CD8-positive, alpha-beta memory T cell (primary cell): ENCODE measurements around the gene GAS2L2. TPM values are rescaled to one million over a fixed set of nuclear protein-coding genes. Genes with fewer than 3 reads are reported as not detected.
A peak's percentile ranks its signal among the peaks of the same experiment; 100 is the strongest.

Experiments
- CTCF ChIA-PET: fragments of 350-600 bp; sonication (Branson Sonifier 250); formaldehyde crosslinking; loops from one replicate; lab custom pipeline; 2021; ENCODE audit warnings: antibody characterized with exemption; lab: Charles Lee
- POLR2A ChIA-PET: fragments of 350-600 bp; sonication (Branson Sonifier 250); formaldehyde crosslinking; loops from one replicate; lab custom pipeline; 2021; ENCODE audit warnings: antibody characterized with exemption; lab: Charles Lee
- DNase-seq, 5 donors: peaks; one replicate each; pipeline versions ENCODE4 v3.0.0 to v3.0.0-alpha.2; 2020 to 2022; ENCODE audit warnings: mixed read lengths in 1 of 5
- H3K27ac ChIP-seq: one replicate; pipeline ENCODE4 v1.7.0; 2013; ENCODE audit warnings: low read depth, mild to moderate bottlenecking, low read length, moderate library complexity
- H3K27me3 ChIP-seq: 2 replicates; pipeline ENCODE4 v1.7.0; 2013; ENCODE audit warnings: low read length, mild to moderate bottlenecking; ENCODE audit not compliant: insufficient read depth, poor library complexity, severe bottlenecking
- H3K36me3 ChIP-seq: 2 replicates; pipeline ENCODE4 v1.7.0; 2013; ENCODE audit warnings: mild to moderate bottlenecking, low read length, moderate library complexity; ENCODE audit not compliant: insufficient read depth
- H3K4me1 ChIP-seq: 2 replicates; pipeline ENCODE4 v1.7.0; 2013; ENCODE audit warnings: mild to moderate bottlenecking, low read length, moderate library complexity; ENCODE audit not compliant: insufficient read depth
- H3K4me3 ChIP-seq: 2 replicates; pipeline ENCODE4 v1.7.0; 2013; ENCODE audit warnings: mild to moderate bottlenecking, low read length
- H3K9me3 ChIP-seq: 2 replicates; pipeline ENCODE4 v1.7.0; 2013; ENCODE audit warnings: mild to moderate bottlenecking, low read length
- H3K27ac Mint-ChIP-seq, 8 donors: one replicate each; pipeline ENCODE4 v1.8.0; 2020 to 2021; ENCODE audit warnings: mixed read lengths in 8 of 8, mild to moderate bottlenecking in 6 of 8, inconsistent platforms in 3 of 8, moderate library complexity in 3 of 8
- H3K27me3 Mint-ChIP-seq, 2 donors: one replicate each; pipeline ENCODE4 v1.8.0; 2020 to 2021; ENCODE audit warnings: mixed read lengths in 2 of 2, mild to moderate bottlenecking in 1 of 2, moderate library complexity in 1 of 2
- H3K36me3 Mint-ChIP-seq, 3 donors: one replicate each; pipeline ENCODE4 v1.8.0; 2020 to 2021; ENCODE audit warnings: mixed read lengths in 3 of 3, inconsistent platforms in 1 of 3, mild to moderate bottlenecking in 1 of 3
- H3K4me1 Mint-ChIP-seq, 3 donors: one replicate each; pipeline ENCODE4 v1.8.0; 2020 to 2021; ENCODE audit warnings: mixed read lengths in 3 of 3, inconsistent platforms in 1 of 3, mild to moderate bottlenecking in 1 of 3
- H3K4me3 Mint-ChIP-seq, 7 donors: one replicate each; pipeline ENCODE4 v1.8.0; 2020 to 2021; ENCODE audit warnings: mixed read lengths in 7 of 7, mild to moderate bottlenecking in 6 of 7, moderate library complexity in 4 of 7, inconsistent platforms in 2 of 7
- H3K9me3 Mint-ChIP-seq, 5 donors: one replicate each; pipeline ENCODE4 v1.8.0; 2020 to 2022; ENCODE audit warnings: mixed read lengths in 5 of 5, mild to moderate bottlenecking in 3 of 5, moderate library complexity in 2 of 5, inconsistent platforms in 1 of 5
- polyA plus RNA-seq: library from polyadenylated mRNA; unstranded; fragments of 300-500 nt; fragmentation: Illumina TruSeq; gene quantifications from one replicate; pipeline ENCODE4 v1.2.3, GENCODE V29; 2021
- total RNA-seq, 2 experiments: library from RNA; stranded (reverse); gene quantifications; one replicate each; pipeline ENCODE4 v1.2.3, GENCODE V29; 2021

GAS2L2 gene
- total and polyA plus RNA-seq, 3 experiments from 2014 or later = 0.07 TPM; not detected in 2

- POLR2A ChIA-PET = no interaction called here
- Mint-ChIP-seq H3K9me3 (no peaks in the 10 kb centered on the region), H3K36me3 (no peaks in the 10 kb centered on the region), H3K27me3 (peaks cover 6 to 37% of the 10 kb centered on the region in 2 donors), H3K4me3 (no peak overlapping the region), H3K27ac (no peak overlapping the region), H3K4me1 (no peaks in the 10 kb centered on the region)
- Histone ChIP-seq H3K36me3 (no peaks in the 10 kb centered on the region), H3K4me1 (no peaks in the 10 kb centered on the region), H3K9me3 (no peaks in the 10 kb centered on the region), H3K4me3 (no peak overlapping the region), H3K27ac (no peak overlapping the region), H3K27me3 (no peaks in the 10 kb centered on the region)
- CTCF ChIA-PET = interaction anchor here (0.7 to 3.7 kb wide), 3 partner anchors 9 to 34 kb away, joined by 3 to 25 read pairs (median 3); no protein-coding TSS in a partner anchor
- DNase-seq = no peak
These were observed 27.9 kb upstream of the GAS2L2 start for GRCh38 chr17:35780950-35781349.

GRCh38 chr17:35778641-35779196, 25.7 kb upstream of the GAS2L2 start:
- H3K27me3 Mint-ChIP-seq = peaks cover 6 to 53% of the 10 kb centered on the region in 2 donors
- no peaks in the 10 kb centered on the region for H3K9me3 Mint-ChIP-seq
- H3K4me3 Mint-ChIP-seq = no peak overlapping the region
- Histone ChIP-seq H3K9me3 (no peaks in the 10 kb centered on the region), H3K27ac (no peak overlapping the region), H3K27me3 (no peaks in the 10 kb centered on the region), H3K4me3 (no peak overlapping the region), H3K36me3 (no peaks in the 10 kb centered on the region), H3K4me1 (no peaks in the 10 kb centered on the region)
- no peak overlapping the region for H3K27ac Mint-ChIP-seq
- H3K4me1 Mint-ChIP-seq = no peaks in the 10 kb centered on the region
- H3K36me3 Mint-ChIP-seq = no peaks in the 10 kb centered on the region
- DNase-seq = no peak
- ChIA-PET CTCF (interaction anchor here (1.2 kb wide), 1 partner anchor 8 kb away, joined by 3 read pairs; no protein-coding TSS in a partner anchor), POLR2A (no interaction called here)

GRCh38 chr17:35775583-35775982, 22.5 kb upstream of the GAS2L2 start:
- no peaks in the 10 kb centered on the region for H3K9me3 ChIP-seq
- ChIA-PET POLR2A (no interaction called here), CTCF (interaction anchor here (1.5 to 1.7 kb wide), 2 partner anchors 11 to 12 kb away, joined by 3 to 9 read pairs; no protein-coding TSS in a partner anchor)
- Mint-ChIP-seq H3K4me1 (no peaks in the 10 kb centered on the region), H3K4me3 (no peak overlapping the region), H3K27me3 (peaks cover 1 to 47% of the 10 kb centered on the region in 2 donors), H3K9me3 (no peaks in the 10 kb centered on the region), H3K36me3 (no peaks in the 10 kb centered on the region), H3K27ac (no peak overlapping the region)
- H3K4me1 ChIP-seq = no peaks in the 10 kb centered on the region
- H3K4me3 ChIP-seq = no peak overlapping the region
- no peak for DNase-seq
- no peak overlapping the region for H3K27ac ChIP-seq
- no peaks in the 10 kb centered on the region for H3K27me3 ChIP-seq
- H3K36me3 ChIP-seq = no peaks in the 10 kb centered on the region

GRCh38 chr17:35775039-35775438, 22.0 kb upstream of the GAS2L2 start:
- Histone ChIP-seq H3K4me1 (no peaks in the 10 kb centered on the region), H3K9me3 (no peaks in the 10 kb centered on the region), H3K27ac (no peak overlapping the region), H3K36me3 (no peaks in the 10 kb centered on the region), H3K4me3 (no peak overlapping the region), H3K27me3 (no peaks in the 10 kb centered on the region)
- ChIA-PET POLR2A (no interaction called here), CTCF (interaction anchor here (1.7 kb wide), 1 partner anchor 11 kb away, joined by 9 read pairs; no protein-coding TSS in a partner anchor)
- Mint-ChIP-seq H3K4me3 (no peak overlapping the region), H3K9me3 (no peaks in the 10 kb centered on the region), H3K27ac (no peak overlapping the region), H3K4me1 (no peaks in the 10 kb centered on the region), H3K36me3 (no peaks in the 10 kb centered on the region), H3K27me3 (peaks cover 1 to 47% of the 10 kb centered on the region in 2 donors)
- DNase-seq = no peak

GRCh38 chr17:35774499-35774898, 21.5 kb upstream of the GAS2L2 start:
- Histone ChIP-seq H3K9me3 (no peaks in the 10 kb centered on the region), H3K27ac (no peak overlapping the region), H3K27me3 (no peaks in the 10 kb centered on the region), H3K4me3 (no peak overlapping the region), H3K36me3 (no peaks in the 10 kb centered on the region), H3K4me1 (no peaks in the 10 kb centered on the region)
- Mint-ChIP-seq H3K4me1 (no peaks in the 10 kb centered on the region), H3K9me3 (no peaks in the 10 kb centered on the region), H3K4me3 (no peak overlapping the region), H3K36me3 (no peaks in the 10 kb centered on the region), H3K27me3 (peaks cover 1 to 43% of the 10 kb centered on the region in 2 donors), H3K27ac (no peak overlapping the region)
- ChIA-PET CTCF (interaction anchor here (1.7 kb wide), 1 partner anchor 11 kb away, joined by 9 read pairs; no protein-coding TSS in a partner anchor), POLR2A (no interaction called here)
- DNase-seq = no peak

GRCh38 chr17:35773679-35774425, 20.8 kb upstream of the GAS2L2 start:
- no peaks in the 10 kb centered on the region for H3K9me3 ChIP-seq
- Mint-ChIP-seq H3K27me3 (peaks cover 1 to 41% of the 10 kb centered on the region in 2 donors), H3K4me1 (no peaks in the 10 kb centered on the region), H3K4me3 (no peak overlapping the region), H3K36me3 (no peaks in the 10 kb centered on the region), H3K27ac (peak overlapping the region in 2 of 8 donors; percentile 49 to 86), H3K9me3 (no peaks in the 10 kb centered on the region)
- ChIA-PET CTCF (interaction anchor here (1.7 kb wide), 1 partner anchor 10 kb away, joined by 9 read pairs; no protein-coding TSS in a partner anchor), POLR2A (no interaction called here)
- H3K36me3 ChIP-seq = no peaks in the 10 kb centered on the region
- H3K27ac ChIP-seq = no peak overlapping the region
- H3K4me1 ChIP-seq = no peaks in the 10 kb centered on the region
- no peaks in the 10 kb centered on the region for H3K27me3 ChIP-seq
- DNase-seq = no peak
- no peak overlapping the region for H3K4me3 ChIP-seq

GRCh38 chr17:35773129-35773528, 20.1 kb upstream of the GAS2L2 start:
- no peaks in the 10 kb centered on the region for H3K27me3 ChIP-seq
- H3K4me1 ChIP-seq = no peaks in the 10 kb centered on the region
- ChIA-PET POLR2A (no interaction called here), CTCF (no interaction called here)
- H3K27me3 Mint-ChIP-seq = peaks cover 1 to 38% of the 10 kb centered on the region in 2 donors
- no peak overlapping the region for H3K4me3 ChIP-seq
- no peaks in the 10 kb centered on the region for H3K36me3 Mint-ChIP-seq
- H3K4me3 Mint-ChIP-seq = no peak overlapping the region
- H3K27ac ChIP-seq = no peak overlapping the region
- DNase-seq = no peak
- no peaks in the 10 kb centered on the region for H3K9me3 Mint-ChIP-seq
- no peak overlapping the region for H3K27ac Mint-ChIP-seq
- no peaks in the 10 kb centered on the region for H3K4me1 Mint-ChIP-seq
- H3K9me3 ChIP-seq = no peaks in the 10 kb centered on the region
- no peaks in the 10 kb centered on the region for H3K36me3 ChIP-seq

GRCh38 chr17:35769895-35770486, 17.0 kb upstream of the GAS2L2 start:
- Mint-ChIP-seq H3K4me1 (peaks cover under 1 to 2% (median 2%) of the 10 kb centered on the region in 3 donors), H3K9me3 (no peaks in the 10 kb centered on the region)
- POLR2A ChIA-PET = no interaction called here

More at GRCh38 chr17:35769895-35770486, 17.0 kb upstream of the GAS2L2 start:
- Histone ChIP-seq H3K36me3 (no peaks in the 10 kb centered on the region), H3K4me3 (no peak overlapping the region), H3K27ac (no peak overlapping the region), H3K27me3 (no peaks in the 10 kb centered on the region), H3K4me1 (peaks cover 5% of the 10 kb centered on the region), H3K9me3 (no peaks in the 10 kb centered on the region)
- Mint-ChIP-seq H3K27me3 (peaks cover 1 to 18% of the 10 kb centered on the region in 2 donors), H3K27ac (no peak overlapping the region), H3K4me3 (no peak overlapping the region), H3K36me3 (no peaks in the 10 kb centered on the region)
- no peak for DNase-seq
- CTCF ChIA-PET = interaction anchor here (1.1 kb wide), 1 partner anchor 39 kb away, joined by 3 read pairs; no protein-coding TSS in a partner anchor
